SK-N-SH treated with all-trans-retinoic acid at 6 μM for 48 hours (cell line): ENCODE data around the gene TOP2A.

Experiments
- ATAC-seq: fragments of 200-7000 bp; cut with Tn5 transposase; 3 replicates; pipeline ENCODE4 v1.9.1; 2020; ENCODE audit warnings: mild to moderate bottlenecking, moderate library complexity
- ARNTL ChIP-seq: fragments of 450-650 bp; formaldehyde crosslinking; IDR thresholded peaks from 2 replicates; pipeline ENCODE4 v1.5.0; 2020; ENCODE audit warnings: low read depth, mild to moderate bottlenecking, moderate library complexity, borderline replicate concordance
- CREB5 ChIP-seq: fragments of 250-450 bp; sonication (Bioruptor Pico); IDR thresholded peaks from 2 replicates; pipeline ENCODE4 v1.5.1; 2020; ENCODE audit warnings: low read depth, mild to moderate bottlenecking, moderate library complexity
- ESRRG ChIP-seq: fragments of 250-450 bp; sonication (Bioruptor Pico); IDR thresholded peaks from 2 replicates; pipeline ENCODE4 v1.6.1; 2021; ENCODE audit warnings: mild to moderate bottlenecking
- GLIS3 ChIP-seq: fragments of 250-450 bp; sonication (Bioruptor Pico); IDR thresholded peaks from 2 replicates; pipeline ENCODE4 v1.5.0; 2020; ENCODE audit warnings: mild to moderate bottlenecking, moderate library complexity
- ISL1 ChIP-seq: fragments of 250-450 bp; sonication (Bioruptor Pico); IDR thresholded peaks from 2 replicates; pipeline ENCODE4 v2.1.2; 2022; ENCODE audit warnings: mild to moderate bottlenecking, moderate library complexity
- OSR1 ChIP-seq: fragments of 250-450 bp; sonication (Bioruptor Pico); IDR thresholded peaks from 2 replicates; pipeline ENCODE4 v1.8.0; 2022; ENCODE audit warnings: moderate library complexity, mild to moderate bottlenecking, inconsistent platforms
- POU6F1 ChIP-seq: fragments of 250-450 bp; sonication (Bioruptor Pico); IDR thresholded peaks from 2 replicates; pipeline ENCODE4 v1.8.0; 2021; ENCODE audit warnings: low read depth, mild to moderate bottlenecking, moderate library complexity, borderline replicate concordance
- PPARA ChIP-seq: fragments of 250-450 bp; sonication (Bioruptor Pico); IDR thresholded peaks from 2 replicates; pipeline ENCODE4 v1.5.0; 2020; ENCODE audit warnings: mild to moderate bottlenecking, borderline replicate concordance
- RARB ChIP-seq: fragments of 250-450 bp; sonication (Bioruptor Pico); IDR thresholded peaks from 2 replicates; pipeline ENCODE4 v1.8.0; 2021; ENCODE audit warnings: mild to moderate bottlenecking, moderate library complexity
- TCF4 ChIP-seq: fragments of 250-450 bp; sonication (Bioruptor Pico); IDR thresholded peaks from 2 replicates; pipeline ENCODE4 v1.8.0; 2021; ENCODE audit warnings: mild to moderate bottlenecking, moderate library complexity, borderline replicate concordance
- TOX ChIP-seq: fragments of 250-450 bp; sonication (Bioruptor Pico); IDR thresholded peaks from 2 replicates; pipeline ENCODE4 v1.8.0; 2021; ENCODE audit warnings: mild to moderate bottlenecking, moderate library complexity, borderline replicate concordance
- TSHZ2 ChIP-seq: fragments of 250-450 bp; sonication (Bioruptor Pico); IDR thresholded peaks from 2 replicates; pipeline ENCODE4 v1.5.0; 2020; ENCODE audit warnings: mild to moderate bottlenecking, moderate library complexity
- ZC3H10 ChIP-seq: fragments of 250-450 bp; sonication (Bioruptor Pico); IDR thresholded peaks from 2 replicates; pipeline ENCODE4 v1.5.1; 2021; ENCODE audit warnings: mild to moderate bottlenecking, moderate library complexity
- ZFP3 ChIP-seq: fragments of 250-450 bp; sonication (Bioruptor Pico); IDR thresholded peaks from 2 replicates; pipeline ENCODE4 v1.5.0; 2020; ENCODE audit warnings: mild to moderate bottlenecking, moderate library complexity
- ZFP30 ChIP-seq: fragments of 450-650 bp; formaldehyde crosslinking; IDR thresholded peaks from 2 replicates; pipeline ENCODE4 v1.5.0; 2022; ENCODE audit warnings: mild to moderate bottlenecking, moderate library complexity
- ZNF565 ChIP-seq: fragments of 450-650 bp; formaldehyde crosslinking; conservative IDR thresholded peaks from 2 replicates; pipeline ENCODE4 v1.5.0; 2020; ENCODE audit warnings: low read depth, mild to moderate bottlenecking, moderate library complexity
- ZNF70 ChIP-seq: fragments of 450-650 bp; formaldehyde crosslinking; IDR thresholded peaks from 2 replicates; pipeline ENCODE4 v1.5.0; 2020; ENCODE audit warnings: mild to moderate bottlenecking, moderate library complexity
- ZNF8 ChIP-seq: fragments of 450-650 bp; formaldehyde crosslinking; IDR thresholded peaks from 2 replicates; pipeline ENCODE4 v1.5.0; 2020; ENCODE audit warnings: mild to moderate bottlenecking, moderate library complexity

The TOP2A gene

GRCh38 chr17:40454613-40454995 is 36.9 kb upstream of the TOP2A start:
- TF ChIP-seq TOX (CRISPR knock-in tag), result no peak
- TF ChIP-seq RARB (CRISPR knock-in tag), result no peak
- no peak for TF ChIP-seq CREB5 (CRISPR knock-in tag)
- TF ChIP-seq ZC3H10 (CRISPR knock-in tag), result no peak
- TF ChIP-seq ZNF565 (CRISPR knock-in tag), result no peak
- TF ChIP-seq ZNF70 (CRISPR knock-in tag), result no peak
- TF ChIP-seq TCF4 (CRISPR knock-in tag), result no peak
- ATAC-seq, result no peak

GRCh38 chr17:40453881-40454612 is 36.4 kb upstream of the TOP2A start:
- no peak for TF ChIP-seq TSHZ2 (CRISPR knock-in tag)
- TF ChIP-seq TOX (CRISPR knock-in tag), result no peak
- no peak for TF ChIP-seq TCF4 (CRISPR knock-in tag)
- TF ChIP-seq GLIS3 (CRISPR knock-in tag), result no peak
- TF ChIP-seq POU6F1 (CRISPR knock-in tag), result no peak
- ATAC-seq, result no peak

- TF ChIP-seq ZNF70 (CRISPR knock-in tag) (no peak), POU6F1 (CRISPR knock-in tag) (no peak), TSHZ2 (CRISPR knock-in tag) (no peak), ESRRG (CRISPR knock-in tag) (no peak), ZC3H10 (CRISPR knock-in tag) (no peak), ZNF8 (CRISPR knock-in tag) (no peak), ZFP30 (CRISPR knock-in tag) (no peak), TCF4 (CRISPR knock-in tag) (no peak), TOX (CRISPR knock-in tag) (no peak), PPARA (CRISPR knock-in tag) (no peak), ZFP3 (CRISPR knock-in tag) (no peak), ARNTL (CRISPR knock-in tag) (no peak), ISL1 (CRISPR knock-in tag) (no peak), OSR1 (CRISPR knock-in tag) (no peak)
- ATAC-seq, result no peak
Observed at GRCh38 chr17:40452921-40453378, 35.3 kb upstream of the TOP2A start.
